HepG2 (cell line): ENCODE data around the gene PPIL6. TPM values are rescaled to one million over a fixed set of nuclear protein-coding genes. Genes with fewer than 3 reads are reported as not detected.

Experiments used
- ATAC-seq: fragments of 200-7000 bp; cut with Tn5 transposase; 3 replicates; pipeline ENCODE4 v1.9.1; 2020; ENCODE audit warnings: mild to moderate bottlenecking, moderate library complexity
- BruUV-seq: library from RNA; stranded (reverse); fragments of 400-500 nt; replicated peaks from 2 replicates; lab custom pipeline; 2021; lab: Mats Ljungman, UMichigan
- CTCF ChIA-PET: fragments of 300-600 bp; formaldehyde crosslinking; extraction: SDS; loops from one replicate; lab custom pipeline; 2021; ENCODE audit warnings: low total read pairs, inconsistent platforms, low intra/inter-chr PET ratio; lab: Yijun Ruan, JAX
- POLR2A ChIA-PET: fragments of 350-600 bp; sonication (Branson Sonifier 250); formaldehyde crosslinking; loops from one replicate; lab custom pipeline; 2020; ENCODE audit warnings: antibody characterized with exemption, inconsistent platforms; lab: Yijun Ruan, JAX
- DNase-seq: peaks from one replicate; pipeline ENCODE4 v3.0.0-alpha.2; 2015; ENCODE audit warnings: low spot score
- FAIRE-seq: peaks from 3 replicates; lab custom pipeline; 2011; peaks lifted over from hg19 to GRCh38; lab: Jason Lieb, UNC
- H2AFZ ChIP-seq: one replicate; pipeline ENCODE4 v1.6.1; 2011; ENCODE audit warnings: low read length, inconsistent platforms
- H3K27ac ChIP-seq: fragments of 300-600 bp; 3 replicates; pipeline ENCODE4 v1.8.0; 2011; ENCODE audit warnings: mixed run types, mild to moderate bottlenecking, mixed read lengths, low read length, inconsistent platforms; ENCODE audit not compliant: insufficient read depth; ENCODE audit errors: extremely low read length
- H3K27me3 ChIP-seq, 2 experiments: fragments of 200-600 bp in 1 of 2; 2 replicates in 1 of 2; 3 replicates in 1 of 2; pipeline versions ENCODE4 v1.6.0 to v1.8.0; 2011; ENCODE audit warnings: low read length in 2 of 2, mild to moderate bottlenecking in 2 of 2, moderate library complexity in 2 of 2, inconsistent platforms in 1 of 2; ENCODE audit not compliant: insufficient read depth in 2 of 2, control insufficient read depth in 1 of 2
- H3K36me3 ChIP-seq, 2 experiments: fragments of 200-600 bp in 1 of 2; replicated peaks in 1 of 2; 2 replicates in 1 of 2; 3 replicates in 1 of 2; pipeline versions ENCODE4 v1.5.1 to v1.8.0; 2011; ENCODE audit warnings: low read length in 2 of 2, inconsistent platforms in 1 of 2; ENCODE audit not compliant: insufficient read depth in 2 of 2, control insufficient read depth in 1 of 2
- H3K4me1 ChIP-seq: 2 replicates; pipeline ENCODE4 v1.5.1; 2012; ENCODE audit warnings: low read length, inconsistent platforms; ENCODE audit not compliant: insufficient read depth
- H3K4me2 ChIP-seq: 2 replicates; pipeline ENCODE4 v1.6.0; 2011; ENCODE audit warnings: low read depth, low read length, inconsistent platforms
- H3K4me3 ChIP-seq, 3 experiments: fragments of 200-600 bp in 1 of 3; sonication (generic), shearing (Covaris generic) in 1 of 3; replicated peaks in 1 of 3; 2 replicates each; pipeline ENCODE4 v1.5.1; 2011 to 2016; ENCODE audit warnings: low read length in 3 of 3, inconsistent platforms in 2 of 3, low read depth in 2 of 3, mild to moderate bottlenecking in 2 of 3, control low read depth in 1 of 3, mixed read lengths in 1 of 3; ENCODE audit not compliant: insufficient read depth in 1 of 3
- H3K79me2 ChIP-seq: one replicate; pipeline ENCODE4 v1.6.1; 2011; ENCODE audit warnings: low read length, inconsistent platforms; ENCODE audit not compliant: insufficient read depth
- H3K9ac ChIP-seq: 2 replicates; pipeline ENCODE4 v1.6.0; 2011; ENCODE audit warnings: mild to moderate bottlenecking, low read depth, low read length, inconsistent platforms; ENCODE audit not compliant: insufficient read depth
- H3K9me3 ChIP-seq: 2 replicates; pipeline ENCODE4 v1.5.1; 2012; ENCODE audit warnings: mild to moderate bottlenecking, low read length
- H4K20me1 ChIP-seq: 2 replicates; pipeline ENCODE4 v1.6.0; 2011; ENCODE audit warnings: inconsistent platforms, mild to moderate bottlenecking, low read length, moderate library complexity; ENCODE audit not compliant: insufficient read depth
- AHDC1 ChIP-seq: sonication (generic); formaldehyde crosslinking; IDR thresholded peaks from 2 replicates; pipeline ENCODE4 v1.5.1; 2020; ENCODE audit warnings: mild to moderate bottlenecking, missing genetic modification reagents, borderline replicate concordance
- ATF5 ChIP-seq: sonication (generic); formaldehyde crosslinking; IDR thresholded peaks from 2 replicates; pipeline ENCODE4 v1.4.0; 2020; ENCODE audit warnings: mild to moderate bottlenecking, low read depth, missing genetic modification reagents
- BORCS8-MEF2B ChIP-seq: sonication (generic); formaldehyde crosslinking; IDR thresholded peaks from 2 replicates; pipeline ENCODE4 v1.8.0; 2022; ENCODE audit warnings: mild to moderate bottlenecking, missing genetic modification reagents
- ELF1 ChIP-seq: sonication (generic); formaldehyde crosslinking; IDR thresholded peaks from 2 replicates; pipeline ENCODE4 v1.4.0; 2020; ENCODE audit warnings: missing genetic modification reagents
- NR3C1 ChIP-seq: sonication (generic); formaldehyde crosslinking; IDR thresholded peaks from 2 replicates; pipeline ENCODE4 v1.4.0; 2020; ENCODE audit warnings: missing genetic modification reagents
- RBFOX2 ChIP-seq: fragments of 200-400 bp; formaldehyde crosslinking; IDR thresholded peaks from 2 replicates; pipeline ENCODE4 v1.6.1; 2017; ENCODE audit warnings: low read depth, mild to moderate bottlenecking, low read length
- RFX3 ChIP-seq: IDR thresholded peaks from 2 replicates; pipeline ENCODE4 v1.6.1; 2016; ENCODE audit warnings: missing biosample characterization, missing genetic modification reagents
- U2AF2 ChIP-seq: fragments of 200-400 bp; formaldehyde crosslinking; IDR thresholded peaks from 2 replicates; pipeline ENCODE4 v1.6.1; 2017; ENCODE audit warnings: low read depth, mild to moderate bottlenecking, low read length
- XBP1 ChIP-seq: sonication (generic); formaldehyde crosslinking; IDR thresholded peaks from 2 replicates; pipeline ENCODE4 v1.5.0; 2020; ENCODE audit warnings: missing genetic modification reagents
- ZBED4 ChIP-seq: sonication (generic); formaldehyde crosslinking; IDR thresholded peaks from 2 replicates; pipeline ENCODE4 v1.4.0; 2020; ENCODE audit warnings: missing genetic modification reagents, borderline replicate concordance
- ZFP90 ChIP-seq: sonication (generic); formaldehyde crosslinking; IDR thresholded peaks from 2 replicates; pipeline ENCODE4 v1.8.0; 2022; ENCODE audit warnings: missing genetic modification reagents, mild to moderate bottlenecking, inconsistent platforms, borderline replicate concordance
- ZNF232 ChIP-seq: sonication (generic); formaldehyde crosslinking; IDR thresholded peaks from 2 replicates; pipeline ENCODE4 v1.4.0; 2020; ENCODE audit warnings: missing genetic modification reagents, borderline replicate concordance
- ZNF674 ChIP-seq: sonication (generic); formaldehyde crosslinking; IDR thresholded peaks from 2 replicates; pipeline ENCODE4 v1.5.0; 2020; ENCODE audit warnings: low read depth, mild to moderate bottlenecking, missing genetic modification reagents
- ZNF720 ChIP-seq: sonication (generic); formaldehyde crosslinking; IDR thresholded peaks from 2 replicates; pipeline ENCODE4 v1.4.0; 2020; ENCODE audit warnings: missing genetic modification reagents
- ZNF841 ChIP-seq: sonication (generic); formaldehyde crosslinking; IDR thresholded peaks from 2 replicates; pipeline ENCODE4 v1.8.1; 2023; ENCODE audit warnings: missing genetic modification reagents, borderline replicate concordance
- ZNF891 ChIP-seq: sonication (generic); formaldehyde crosslinking; IDR thresholded peaks from 2 replicates; pipeline ENCODE4 v1.5.0; 2020; ENCODE audit warnings: mild to moderate bottlenecking, missing genetic modification reagents
- WGBS: methylation state at CpG from one replicate; pipeline ENCODE4 v1.1.6; 2017; ENCODE audit warnings: low lambda C conversion rate; 5-methylcytosine and 5-hydroxymethylcytosine counted together
- in situ Hi-C: cut with HindIII; loops from 2 replicates; pipeline ENCODE4 v1.10.0; 2017; ENCODE audit warnings: low pct_unique_long_range_greater_than_20kb; ENCODE audit not compliant: extremely low pct_ligation_motif_present
- intact Hi-C: fragments of 100-400 bp; cut with micrococcal nuclease; formaldehyde crosslinking; loops from one replicate; pipeline ENCODE4 v1.10.0; 2022; ENCODE audit not compliant: unreplicated experiment
- polyA plus RNA-seq, 8 experiments: library from polyadenylated mRNA; depleted of rRNA in 3 of 8; stranded (reverse) in 7 of 8; unstranded in 1 of 8; fragments of >200 nt; fragmentation: Illumina TruSeq in 4 of 8; extraction: Trizol in 4 of 8; gene quantifications; 2 replicates each; pipeline versions ENCODE4 v1.2.1 to v1.2.3, GENCODE V29; 2011 to 2016; ENCODE audit warnings: low read depth in 4 of 8, missing spikeins in 1 of 8, mixed read lengths in 1 of 8; ENCODE audit not compliant: insufficient read depth in 1 of 8
- total RNA-seq, 5 experiments: library from RNA; depleted of rRNA; stranded (reverse); fragments of >200 nt; fragmentation: Illumina TruSeq; extraction: Trizol; gene quantifications; 2 replicates each; pipeline ENCODE4 v1.2.3, GENCODE V29; 2016; ENCODE audit warnings: low read depth in 1 of 5

Gene PPIL6
- total and polyA plus RNA-seq, 2 of the 13 experiments (the other 11 are each of a cell fraction or from before 2014, with no cell fraction given), result 0.22 to 0.46 TPM

GRCh38 chr6:109370336-109370735 lies 70.1 kb downstream of the PPIL6 start:
- Histone ChIP-seq H3K4me2 (no peak overlapping the region), H3K27me3 (no peaks in the 10 kb centered on the region), H2AFZ (no peak overlapping the region), H3K27ac (no peak overlapping the region), H3K9me3 (no peaks in the 10 kb centered on the region), H3K4me3 (no peak overlapping the region), H3K9ac (no peak overlapping the region), H3K36me3 (peaks cover 14 to 85% of the 10 kb centered on the region in 2 experiments), H4K20me1 (peaks cover 4% of the 10 kb centered on the region; the same call in 1 of the 2 replicates), H3K4me1 (no peaks in the 10 kb centered on the region), H3K79me2 (peaks cover 5% of the 10 kb centered on the region)
- 100% methylated on average over 1 of the region's 1 CpG for WGBS
- CTCF ChIA-PET, result no interaction called here
- in situ Hi-C loops (no loop called here), intact Hi-C loops (no loop called here)
- POLR2A ChIA-PET, result interaction anchor here (1.3 to 2.0 kb wide), 3 partner anchors 8 to 14 kb away, joined by 3 to 9 read pairs (median 5); partner anchors contain the start of gene CD164
- FAIRE-seq (no peak), ATAC-seq (no peak), DNase-seq (no peak)
- no TSS peak for BruUV-seq
- no peak for TF ChIP-seq ELF1 (CRISPR knock-in tag)
- no peak for TF ChIP-seq XBP1 (CRISPR knock-in tag)
- no peak for TF ChIP-seq ZFP90 (CRISPR knock-in tag)
- TF ChIP-seq ZNF891 (CRISPR knock-in tag), result no peak
- no peak for TF ChIP-seq ATF5
- no peak for TF ChIP-seq ZBED4
- TF ChIP-seq RBFOX2, result no peak
- TF ChIP-seq U2AF2, result no peak
- TF ChIP-seq ZNF720 (CRISPR knock-in tag), result no peak
- no peak for TF ChIP-seq BORCS8-MEF2B (CRISPR knock-in tag)
- TF ChIP-seq RFX3 (CRISPR knock-in tag), result no peak
- TF ChIP-seq ZNF674 (CRISPR knock-in tag), result no peak
- TF ChIP-seq NR3C1 (CRISPR knock-in tag), result no peak
- TF ChIP-seq ZNF232 (CRISPR knock-in tag), result no peak
- no peak for TF ChIP-seq ZNF841 (CRISPR knock-in tag)
- no peak for TF ChIP-seq AHDC1
